Tibial nerve (tissue), 4 donors: ENCODE results near the gene CRTC3. TPM values are rescaled to one million over a fixed set of nuclear protein-coding genes. Genes with fewer than 3 reads are reported as not detected.
A peak's percentile ranks its signal among the peaks of the same experiment; 100 is the strongest.

ENCODE experiments used
- DNase-seq, 2 donors: peaks; one replicate each; pipeline ENCODE4 v3.0.0-alpha.2; 2019; ENCODE audit warnings: low spot score in 2 of 2
- H3K27ac ChIP-seq, 4 donors: fragments of 200-600 bp; sonication (generic) in 3 of 4; one replicate each; pipeline ENCODE4 v1.5.1; 2017 to 2019; ENCODE audit warnings: mild to moderate bottlenecking in 1 of 4
- H3K27me3 ChIP-seq, 2 donors: fragments of 200-600 bp; sonication (generic) in 1 of 2; one replicate each; pipeline versions ENCODE4 v1.5.1 to v1.6.0; 2017 to 2019
- H3K36me3 ChIP-seq, 3 donors: fragments of 200-600 bp; sonication (generic); one replicate each; pipeline ENCODE4 v1.5.1; 2018 to 2019
- H3K4me1 ChIP-seq, 4 donors: fragments of 200-600 bp; sonication (generic) in 3 of 4; one replicate each; pipeline ENCODE4 v1.5.1; 2017 to 2019
- H3K4me3 ChIP-seq, 4 donors: fragments of 200-600 bp; sonication (generic) in 3 of 4; one replicate each; pipeline ENCODE4 v1.5.1; 2017 to 2019; ENCODE audit warnings: mild to moderate bottlenecking in 1 of 4, moderate library complexity in 1 of 4
- H3K9me3 ChIP-seq, 4 donors: fragments of 200-600 bp; sonication (generic) in 3 of 4; one replicate each; pipeline ENCODE4 v1.5.1; 2017 to 2019
- EP300 ChIP-seq, 2 donors: sonication (generic); formaldehyde crosslinking; IDR thresholded peaks; one replicate each; pipeline ENCODE4 v1.6.1; 2017; ENCODE audit warnings: antibody characterized with exemption in 2 of 2, mild to moderate bottlenecking in 1 of 2
- POLR2A ChIP-seq, 2 donors: fragments of 450-650 bp; IDR thresholded peaks; one replicate each; pipeline ENCODE4 v1.6.1; 2017; ENCODE audit warnings: antibody characterized with exemption in 2 of 2, mild to moderate bottlenecking in 2 of 2, moderate library complexity in 2 of 2
- WGBS, 2 donors: methylation state at CpG; one replicate each; pipeline ENCODE4 v1.1.5; 2018; 5-methylcytosine and 5-hydroxymethylcytosine counted together
- total RNA-seq, 4 donors: library from RNA; depleted of rRNA; stranded (reverse); fragments of >200 nt; gene quantifications; one replicate each; pipeline ENCODE4 v1.1.0, GENCODE V29; 2016
- TF ChIP-seq, protein P1 (sequence below), 5 experiments: fragments of 200-600 bp in 3 of 5; fragments of 450-650 bp in 2 of 5; sonication (generic) in 3 of 5; IDR thresholded peaks; one replicate each; pipeline ENCODE4 v1.5.1; 2016 to 2019; ENCODE audit warnings: antibody characterized with exemption in 5 of 5, mild to moderate bottlenecking in 3 of 5, moderate library complexity in 2 of 5

Gene CRTC3
- total RNA-seq, 4 donors from 2014 or later = 52.7 to 63.7 (median 60.6) TPM

- Histone ChIP-seq H3K27me3 (no peaks in the 10 kb centered on the region), H3K9me3 (no peaks in the 10 kb centered on the region), H3K36me3 (no peaks in the 10 kb centered on the region), H3K4me1 (peaks cover 0 to 52% (median 20%) of the 10 kb centered on the region in 4 donors), H3K4me3 (peak overlapping the region; percentile 86 to 97 (median 88)), H3K27ac (peak overlapping the region in 2 of 4 donors; percentile 35 to 99)
- DNase-seq = no peak
- 18 to 19% methylated on average over 4 of the region's 4 CpGs for WGBS, 2 donors
- no peak for TF ChIP-seq POLR2A (IDR thresholded peaks at IDR 0.05)
- TF ChIP-seq, protein P1, sequence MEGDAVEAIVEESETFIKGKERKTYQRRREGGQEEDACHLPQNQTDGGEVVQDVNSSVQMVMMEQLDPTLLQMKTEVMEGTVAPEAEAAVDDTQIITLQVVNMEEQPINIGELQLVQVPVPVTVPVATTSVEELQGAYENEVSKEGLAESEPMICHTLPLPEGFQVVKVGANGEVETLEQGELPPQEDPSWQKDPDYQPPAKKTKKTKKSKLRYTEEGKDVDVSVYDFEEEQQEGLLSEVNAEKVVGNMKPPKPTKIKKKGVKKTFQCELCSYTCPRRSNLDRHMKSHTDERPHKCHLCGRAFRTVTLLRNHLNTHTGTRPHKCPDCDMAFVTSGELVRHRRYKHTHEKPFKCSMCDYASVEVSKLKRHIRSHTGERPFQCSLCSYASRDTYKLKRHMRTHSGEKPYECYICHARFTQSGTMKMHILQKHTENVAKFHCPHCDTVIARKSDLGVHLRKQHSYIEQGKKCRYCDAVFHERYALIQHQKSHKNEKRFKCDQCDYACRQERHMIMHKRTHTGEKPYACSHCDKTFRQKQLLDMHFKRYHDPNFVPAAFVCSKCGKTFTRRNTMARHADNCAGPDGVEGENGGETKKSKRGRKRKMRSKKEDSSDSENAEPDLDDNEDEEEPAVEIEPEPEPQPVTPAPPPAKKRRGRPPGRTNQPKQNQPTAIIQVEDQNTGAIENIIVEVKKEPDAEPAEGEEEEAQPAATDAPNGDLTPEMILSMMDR (IDR thresholded peaks at IDR 0.05) = no peak
- no peak for TF ChIP-seq EP300 (IDR thresholded peaks at IDR 0.05)
Measured at GRCh38 chr15:90531147-90531546, 1.4 kb downstream of the CRTC3 start.

- no peaks in the 10 kb centered on the region for H3K9me3 ChIP-seq
- no peak for DNase-seq
- no peaks in the 10 kb centered on the region for H3K27me3 ChIP-seq
- H3K36me3 ChIP-seq = peaks cover 0 to 5% (median 2%) of the 10 kb centered on the region in 3 donors
- TF ChIP-seq POLR2A (IDR thresholded peaks at IDR 0.05) = no peak
- TF ChIP-seq EP300 (IDR thresholded peaks at IDR 0.05) = no peak
- TF ChIP-seq, protein P1 (IDR thresholded peaks at IDR 0.05) = no peak
- peak overlapping the region in 1 of 4 donors; percentile 15 for H3K27ac ChIP-seq
- peaks cover 0 to 59% (median 14%) of the 10 kb centered on the region in 4 donors for H3K4me1 ChIP-seq
- H3K4me3 ChIP-seq = no peak overlapping the region
- 60 to 65% methylated on average over 5 of the region's 5 CpGs for WGBS, 2 donors
Measured at GRCh38 chr15:90535254-90535653, 5.5 kb downstream of the CRTC3 start.

DNA sequence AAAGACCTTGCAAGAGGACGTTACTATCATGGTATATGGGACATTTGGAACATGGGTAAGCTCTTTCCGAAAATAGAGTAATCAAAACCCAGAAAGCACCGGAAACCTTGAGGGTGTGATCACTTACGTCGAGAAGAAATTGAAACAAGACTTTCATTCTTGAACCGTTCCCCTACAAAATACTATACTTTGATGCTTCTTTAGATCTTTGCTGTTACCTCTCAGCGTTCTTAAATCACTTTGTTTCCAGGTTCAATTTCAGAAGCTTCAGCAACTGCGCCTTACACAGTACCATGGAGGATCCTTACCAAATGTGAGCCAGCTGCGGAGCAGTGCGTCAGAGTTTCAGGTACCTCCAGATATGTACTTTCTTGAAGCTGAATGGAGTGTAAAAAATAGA lies 10.1 kb downstream of the CRTC3 start:
- TF ChIP-seq EP300 (IDR thresholded peaks at IDR 0.05) (no peak), POLR2A (IDR thresholded peaks at IDR 0.05) (no peak)
- TF ChIP-seq, protein P1 (IDR thresholded peaks at IDR 0.05) = no peak
- H3K36me3 ChIP-seq = peaks cover 0 to 27% (median 2%) of the 10 kb centered on the region in 3 donors
- H3K27me3 ChIP-seq = no peaks in the 10 kb centered on the region
- H3K4me1 ChIP-seq = peaks cover 0 to 25% (median 2%) of the 10 kb centered on the region in 4 donors
- H3K4me3 ChIP-seq = no peak overlapping the region
- no peak for DNase-seq
- H3K27ac ChIP-seq = no peak overlapping the region
- WGBS, 2 donors = 88 to 92% methylated on average over 10 of the region's 10 CpGs
- H3K9me3 ChIP-seq = no peaks in the 10 kb centered on the region

DNA sequence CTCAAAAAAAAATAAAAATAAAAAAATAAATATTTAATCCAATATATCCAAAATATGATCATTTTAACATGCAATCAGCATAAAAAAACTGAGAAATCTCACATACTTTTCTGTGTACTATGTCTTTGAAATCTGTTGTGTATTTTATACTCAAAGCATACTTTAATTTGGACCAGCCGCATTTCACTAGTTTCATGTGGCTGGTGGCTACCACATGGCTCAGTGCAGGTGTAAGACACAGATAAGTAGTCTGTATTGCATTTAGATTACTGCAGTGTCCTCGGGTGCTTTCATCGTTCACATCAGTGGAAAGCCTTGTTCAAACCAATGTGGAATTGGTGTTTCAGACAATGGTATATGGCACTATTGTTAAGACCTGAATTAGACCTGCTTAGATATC lies 11.0 kb downstream of the CRTC3 start:
- H3K4me1 ChIP-seq = peaks cover 0 to 17% (median under 1%) of the 10 kb centered on the region in 4 donors
- 79 to 82% methylated on average over 3 of the region's 3 CpGs for WGBS, 2 donors

GRCh38 chr15:90545095-90545494 lies 15.4 kb downstream of the CRTC3 start:
- Histone ChIP-seq H3K27ac (no peak overlapping the region), H3K9me3 (no peaks in the 10 kb centered on the region), H3K27me3 (no peaks in the 10 kb centered on the region), H3K4me3 (no peak overlapping the region), H3K36me3 (peaks cover 0 to 34% (median 0%) of the 10 kb centered on the region in 3 donors), H3K4me1 (peaks cover 0 to 2% (median 0%) of the 10 kb centered on the region in 4 donors)
- DNase-seq = no peak
- TF ChIP-seq POLR2A (IDR thresholded peaks at IDR 0.05) (no peak), EP300 (IDR thresholded peaks at IDR 0.05) (no peak)
- TF ChIP-seq, protein P1 (IDR thresholded peaks at IDR 0.05) = no peak
- 90 to 92% methylated on average over 7 of the region's 7 CpGs for WGBS, 2 donors

More for the DNA sequence above, 11.0 kb downstream of the CRTC3 start:
- Histone ChIP-seq H3K36me3 (peaks cover 0 to 27% (median 2%) of the 10 kb centered on the region in 3 donors), H3K9me3 (no peaks in the 10 kb centered on the region), H3K27ac (no peak overlapping the region), H3K4me3 (no peak overlapping the region), H3K27me3 (no peaks in the 10 kb centered on the region)
- no peak for TF ChIP-seq POLR2A (IDR thresholded peaks at IDR 0.05)
- TF ChIP-seq, protein P1 (IDR thresholded peaks at IDR 0.05) = no peak
- no peak for TF ChIP-seq EP300 (IDR thresholded peaks at IDR 0.05)
- DNase-seq = no peak
